Stimulated activated CD4-positive, alpha-beta T cell treated with anti-CD3 and anti-CD28 coated beads, Interleukin-4, amount 100 ng/mL, for 48 hours (primary cell): ENCODE results near the gene MTTP.

ENCODE experiments used
- DNase-seq, 2 donors: peaks; one replicate each; pipeline ENCODE4 v3.0.0-alpha.2; 2020; ENCODE audit warnings: low read depth in 2 of 2

Gene MTTP

DNA sequence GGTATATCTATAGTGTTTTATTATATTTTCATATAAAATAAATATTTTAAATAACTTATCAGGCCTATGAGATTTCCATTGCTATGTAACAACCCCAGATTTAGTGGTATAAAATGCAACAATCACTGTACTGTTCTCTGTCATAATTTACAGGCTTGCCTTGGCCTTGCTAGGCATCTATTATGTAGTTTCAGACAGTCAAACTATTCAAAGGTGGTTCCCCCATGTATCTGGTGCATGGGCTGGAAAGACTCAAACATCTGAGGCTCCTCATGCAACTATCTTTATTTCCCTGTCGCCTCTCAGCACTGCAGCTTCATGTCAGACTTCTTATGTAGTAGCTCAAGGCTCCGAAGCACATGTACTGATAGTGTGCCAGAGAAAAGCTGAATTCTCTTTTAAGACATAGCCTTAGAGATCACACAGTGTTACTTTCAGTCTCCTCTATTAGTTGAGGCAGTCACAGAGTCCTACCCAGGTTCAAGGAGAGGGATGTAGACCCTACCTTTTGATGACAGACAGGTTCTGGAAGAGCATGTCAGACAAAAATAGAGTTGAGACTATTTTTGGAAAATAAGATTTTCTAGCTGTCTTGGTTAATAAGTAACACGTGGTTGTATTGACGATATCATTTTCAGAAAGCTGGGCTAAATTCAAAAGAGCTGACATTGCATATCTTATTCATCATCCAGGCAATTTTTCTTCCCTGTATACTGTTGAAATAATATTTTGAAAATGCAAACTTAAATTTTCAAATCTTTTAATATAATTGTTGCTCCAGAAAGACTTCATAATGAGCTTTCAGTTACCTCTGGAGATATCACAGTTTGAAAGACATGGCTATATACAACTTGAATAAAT lies 19.4 kb downstream of the MTTP start:
- DNase-seq, result no peak

DNA sequence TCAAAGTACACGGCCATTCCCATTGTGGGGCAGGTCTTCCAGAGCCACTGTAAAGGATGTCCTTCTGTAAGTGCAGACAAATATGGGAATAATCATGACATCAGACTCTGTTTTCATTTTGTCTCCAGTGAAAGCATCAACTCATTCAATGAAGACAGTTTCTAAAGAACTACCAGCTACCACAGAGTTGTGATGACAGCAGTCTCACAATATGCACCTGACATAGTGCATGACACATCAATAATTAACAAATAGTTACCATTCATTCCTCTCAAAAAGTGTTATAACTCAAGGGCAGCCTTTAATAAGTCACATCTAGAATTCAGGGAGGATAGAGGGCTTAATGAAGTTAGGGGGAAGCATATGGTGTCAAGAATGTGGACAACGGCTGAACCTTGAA lies 20.2 kb downstream of the MTTP start:
- no peak for DNase-seq

DNA sequence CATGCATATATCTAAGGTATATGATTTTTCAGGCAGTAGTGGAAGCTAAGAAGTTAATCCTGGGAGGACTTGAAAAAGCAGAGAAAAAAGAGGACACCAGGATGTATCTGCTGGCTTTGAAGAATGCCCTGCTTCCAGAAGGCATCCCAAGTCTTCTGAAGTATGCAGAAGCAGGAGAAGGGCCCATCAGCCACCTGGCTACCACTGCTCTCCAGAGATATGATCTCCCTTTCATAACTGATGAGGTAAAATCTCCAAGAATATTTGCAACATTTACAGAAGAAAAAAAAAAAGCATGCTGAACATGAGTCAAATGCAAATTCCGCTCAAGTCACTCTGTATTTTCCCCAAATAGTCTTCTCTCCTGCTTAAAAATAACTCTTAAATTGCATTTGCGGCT lies 32.1 kb downstream of the MTTP start:
- DNase-seq, result no peak

DNA sequence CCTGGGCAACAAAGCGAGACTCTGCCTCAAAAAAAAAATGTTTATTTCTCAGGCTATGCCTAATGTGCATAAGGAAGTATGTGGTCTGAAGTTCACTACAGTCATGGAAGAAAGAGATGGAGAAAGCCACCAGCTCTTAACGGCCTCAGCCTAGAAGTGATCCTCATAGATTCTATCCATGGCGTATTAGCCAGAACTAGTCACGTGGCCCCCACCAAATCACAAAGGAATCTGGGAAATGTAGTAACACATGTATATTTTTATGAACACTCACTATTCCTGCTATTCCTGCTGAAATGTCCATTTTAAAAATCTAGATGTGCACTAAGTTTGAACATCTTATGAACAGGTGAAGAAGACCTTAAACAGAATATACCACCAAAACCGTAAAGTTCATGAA lies 33.8 kb downstream of the MTTP start:
- DNase-seq, result no peak

DNA sequence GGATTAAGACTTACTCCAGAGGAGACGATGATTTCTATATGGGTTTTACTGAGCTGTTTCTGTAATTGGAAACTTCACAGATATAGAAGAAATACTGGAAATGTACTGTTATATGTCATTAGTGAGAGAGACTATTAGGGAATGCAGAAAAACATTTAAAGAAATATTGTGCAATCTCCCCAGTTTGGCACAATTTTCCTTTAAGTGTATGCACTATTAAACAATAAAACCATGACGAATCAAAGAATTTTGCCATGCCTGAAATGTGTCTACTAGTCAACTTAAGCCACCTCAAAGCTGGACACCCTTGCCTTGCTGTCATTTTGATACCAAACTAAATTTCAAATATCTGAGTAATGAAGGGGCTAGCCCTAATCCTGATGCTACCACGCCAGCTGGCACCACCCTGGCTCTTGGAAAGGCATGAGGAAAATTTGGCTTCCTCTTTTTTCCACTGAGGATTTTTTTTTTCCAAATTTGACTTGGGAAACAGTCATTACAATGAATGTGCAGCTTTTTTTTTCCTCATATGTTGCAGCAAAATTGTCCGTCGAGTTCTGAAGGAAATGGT lies 36.1 kb downstream of the MTTP start:
- no peak for DNase-seq

DNA sequence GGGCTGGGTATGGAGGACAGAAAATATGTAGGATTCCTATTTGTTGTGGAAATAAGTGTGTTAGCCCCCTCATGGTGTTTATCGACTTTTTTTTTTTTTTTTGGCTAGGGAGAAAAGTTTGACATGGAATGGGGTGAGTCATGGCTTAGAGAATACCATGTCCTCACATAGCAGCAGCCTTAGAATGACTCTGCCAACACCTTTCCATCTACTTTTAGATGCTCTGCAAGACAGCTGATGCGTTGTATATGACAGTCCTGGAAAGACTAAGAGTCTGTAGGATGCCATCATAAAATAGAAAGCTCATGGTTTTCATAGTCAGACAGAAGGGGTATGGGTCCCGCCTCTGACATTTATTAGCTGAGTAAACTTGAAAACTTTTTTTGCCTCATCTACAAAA lies 37.7 kb downstream of the MTTP start:
- no peak for DNase-seq

DNA sequence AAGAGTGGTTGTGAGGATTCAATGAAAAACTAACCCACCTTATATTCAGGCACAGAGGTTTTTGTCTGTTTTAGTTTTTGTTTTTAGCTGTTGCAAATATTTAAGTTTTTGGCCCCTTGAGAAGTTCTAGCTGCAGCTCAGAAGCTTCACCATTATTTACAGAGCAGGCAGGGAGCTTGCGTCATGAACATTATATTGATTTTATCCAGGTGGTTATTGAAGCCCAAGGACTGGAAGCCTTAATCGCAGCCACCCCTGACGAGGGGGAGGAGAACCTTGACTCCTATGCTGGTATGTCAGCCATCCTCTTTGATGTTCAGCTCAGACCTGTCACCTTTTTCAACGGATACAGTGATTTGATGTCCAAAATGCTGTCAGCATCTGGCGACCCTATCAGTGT lies 38.1 kb downstream of the MTTP start:
- no peak for DNase-seq

DNA sequence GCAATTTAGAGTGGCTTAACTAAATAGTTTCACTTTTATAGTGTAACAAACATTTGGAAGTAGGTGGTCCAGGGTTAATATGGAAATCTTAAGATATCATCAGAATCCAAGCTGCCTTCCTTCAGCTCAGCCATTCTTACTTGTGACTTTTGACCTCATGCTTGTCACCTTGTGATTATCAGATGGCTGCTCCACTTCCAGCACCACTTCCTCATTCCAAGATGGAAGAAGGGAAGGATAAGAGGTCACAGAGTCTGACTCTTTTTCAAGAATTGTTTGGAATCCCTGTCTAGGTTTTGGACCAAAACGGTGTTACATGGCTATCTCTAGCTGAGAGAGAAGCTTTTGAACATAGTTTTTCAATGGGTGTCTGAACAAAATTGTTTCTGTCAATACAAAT lies 39.9 kb downstream of the MTTP start:
- DNase-seq, result no peak

DNA sequence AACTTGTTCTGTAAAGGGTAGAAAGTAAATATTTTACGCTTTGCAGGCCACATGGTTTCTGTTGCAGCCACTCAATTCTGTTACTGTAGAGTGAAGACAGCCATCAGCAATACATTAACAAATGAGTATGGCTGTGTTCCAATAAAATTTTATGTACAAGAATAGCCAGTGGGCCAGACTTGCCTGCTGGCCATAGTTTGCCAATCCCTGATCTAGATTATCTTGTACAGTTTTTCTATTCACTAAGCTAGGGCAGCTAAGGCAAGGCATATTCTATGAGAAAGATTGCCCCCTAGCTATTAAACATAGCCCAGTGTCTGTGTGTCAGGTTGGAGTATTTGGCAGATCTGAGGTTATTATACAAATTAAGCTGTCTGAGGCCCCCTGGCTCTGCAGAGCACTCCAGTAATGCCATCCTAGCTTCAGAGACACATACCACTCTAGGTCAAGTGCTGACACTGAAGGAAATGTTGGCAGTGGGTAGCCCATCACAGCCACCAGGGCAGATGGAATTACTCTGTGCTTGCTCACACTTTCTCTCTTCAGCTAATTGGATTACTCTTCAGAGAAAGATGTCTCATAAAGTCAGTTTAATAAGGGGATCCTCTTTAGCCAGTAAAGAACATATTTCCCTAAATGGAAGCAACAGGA lies 40.7 kb downstream of the MTTP start:
- DNase-seq, result no peak

DNA sequence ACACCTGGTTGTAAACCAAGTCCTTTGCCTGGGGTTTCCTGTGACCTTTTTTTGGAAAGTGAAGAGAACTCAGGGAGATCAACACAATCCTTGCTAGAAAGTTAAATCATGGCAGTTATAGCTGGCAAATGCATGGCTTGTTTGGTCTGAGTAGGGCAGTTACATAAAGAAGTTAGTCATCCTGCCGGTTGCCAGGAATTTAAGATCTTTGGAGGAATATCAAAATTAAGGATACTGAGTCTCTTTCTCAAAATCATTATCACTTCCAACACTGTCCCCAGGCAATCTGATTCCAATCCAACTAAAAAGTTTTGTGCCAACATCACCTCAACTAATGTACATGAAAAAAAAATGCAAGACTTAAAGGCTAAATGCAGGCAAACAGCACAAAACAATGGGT lies 42.8 kb downstream of the MTTP start:
- no peak for DNase-seq

DNA sequence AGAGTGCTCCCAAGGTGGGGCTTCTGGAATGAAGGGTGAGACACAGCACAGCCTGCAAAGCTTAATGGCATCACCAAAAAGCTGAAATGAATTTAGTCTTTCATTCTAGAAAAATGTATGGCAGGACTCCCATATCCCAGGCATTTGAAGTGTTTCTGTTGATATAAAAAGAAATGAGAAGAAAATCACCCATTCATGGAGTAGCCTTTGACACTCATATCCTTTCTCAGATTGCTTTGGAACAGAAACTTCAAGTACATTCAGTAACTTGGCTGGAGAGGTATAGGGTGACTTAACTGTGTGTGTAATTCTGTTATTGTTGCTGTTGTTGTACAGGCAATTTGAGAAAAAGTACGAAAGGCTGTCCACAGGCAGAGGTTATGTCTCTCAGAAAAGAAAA lies 47.7 kb downstream of the MTTP start:
- DNase-seq, result no peak

DNA sequence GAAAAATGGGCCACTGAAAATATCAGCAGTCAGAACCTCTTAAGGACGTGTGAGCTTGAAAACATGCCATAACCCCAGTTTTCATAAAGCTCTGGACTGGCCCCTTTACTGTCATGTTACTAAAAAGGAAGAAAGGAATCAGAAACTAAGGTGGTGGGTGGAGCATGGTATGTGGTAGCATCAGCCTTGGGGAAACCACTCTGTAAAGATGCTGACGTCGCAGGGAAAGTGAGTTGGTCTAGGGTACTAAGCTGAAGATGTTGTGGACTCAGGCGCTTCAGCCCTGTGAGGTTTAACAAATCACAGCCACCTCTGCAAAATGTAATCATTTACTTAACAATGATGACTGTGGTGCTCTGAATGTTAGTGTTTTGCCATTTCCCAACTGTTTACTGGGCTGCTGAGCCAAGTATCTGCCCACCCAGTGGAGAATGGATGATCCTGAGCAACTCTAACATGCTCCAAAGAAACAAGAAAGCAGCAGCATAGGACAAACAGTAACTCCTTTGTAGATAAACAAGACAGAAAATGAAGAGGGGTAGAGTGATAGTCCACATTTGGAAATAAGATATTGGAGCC lies 49.6 kb downstream of the MTTP start:
- no peak for DNase-seq

DNA sequence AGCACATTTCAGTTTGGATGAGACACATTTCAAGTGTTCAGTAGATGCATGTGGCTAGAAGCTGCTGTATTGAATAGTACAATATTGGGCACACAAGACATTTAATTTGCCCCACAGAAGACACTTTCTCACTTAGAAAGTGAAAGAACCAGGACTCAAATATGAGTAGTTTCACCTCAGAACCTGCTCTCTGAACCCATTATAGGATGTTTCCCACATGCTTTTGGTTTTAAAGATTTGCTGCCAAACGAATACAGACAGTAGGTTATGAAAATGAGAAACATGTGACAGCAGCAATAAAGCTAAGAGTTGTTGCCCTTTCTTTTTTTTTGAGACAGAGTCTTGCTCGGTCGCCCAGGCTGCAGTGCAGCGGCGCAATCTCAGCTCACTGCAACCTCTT lies 50.7 kb downstream of the MTTP start:
- DNase-seq, result no peak

DNA sequence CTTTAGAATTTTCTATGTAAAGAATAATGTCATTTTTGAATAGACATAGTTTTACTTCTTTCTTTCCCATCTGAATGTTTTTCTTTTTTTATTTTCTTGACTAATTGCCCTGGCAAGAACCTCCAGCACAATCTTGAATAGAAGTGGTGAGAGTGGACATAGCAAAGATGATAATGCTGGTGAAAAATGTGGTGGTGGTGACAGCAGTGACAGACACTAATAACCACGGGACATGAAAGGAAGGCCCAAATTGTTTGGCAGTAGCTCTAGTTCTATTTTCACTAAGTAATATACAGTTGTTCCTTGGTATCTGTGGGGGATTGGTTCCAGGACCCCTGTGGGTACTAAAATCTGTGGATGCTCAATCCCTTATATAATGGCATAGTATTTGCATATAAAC lies 53.4 kb downstream of the MTTP start:
- DNase-seq, result no peak

DNA sequence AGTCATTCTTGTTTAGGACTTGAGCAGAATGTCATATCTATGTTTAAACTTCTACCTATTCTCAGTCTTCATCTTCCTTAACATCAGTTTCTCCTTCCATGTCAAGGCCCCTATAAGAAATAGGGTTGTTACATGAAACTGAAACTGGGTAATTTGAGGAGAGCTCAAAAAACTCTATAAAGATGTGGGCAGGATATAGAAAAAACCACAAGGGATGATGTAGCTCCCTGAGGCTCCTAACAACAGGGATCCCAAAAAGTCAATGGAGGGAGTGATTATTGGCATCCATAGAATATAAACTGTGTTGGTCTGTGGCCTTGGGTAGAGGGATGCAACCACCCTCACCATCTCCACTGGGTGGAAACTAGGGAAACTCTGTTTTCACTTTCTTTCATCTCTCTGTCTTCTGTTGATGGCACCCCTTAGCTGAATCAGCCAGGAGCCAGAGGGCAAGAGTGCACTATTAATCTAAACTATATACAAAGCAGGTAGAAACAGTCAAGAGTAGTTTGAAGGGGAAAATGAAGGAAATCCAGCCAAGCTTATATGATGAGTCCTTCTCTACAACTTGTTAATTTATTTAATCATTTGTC lies 55.4 kb downstream of the MTTP start:
- no peak for DNase-seq

DNA sequence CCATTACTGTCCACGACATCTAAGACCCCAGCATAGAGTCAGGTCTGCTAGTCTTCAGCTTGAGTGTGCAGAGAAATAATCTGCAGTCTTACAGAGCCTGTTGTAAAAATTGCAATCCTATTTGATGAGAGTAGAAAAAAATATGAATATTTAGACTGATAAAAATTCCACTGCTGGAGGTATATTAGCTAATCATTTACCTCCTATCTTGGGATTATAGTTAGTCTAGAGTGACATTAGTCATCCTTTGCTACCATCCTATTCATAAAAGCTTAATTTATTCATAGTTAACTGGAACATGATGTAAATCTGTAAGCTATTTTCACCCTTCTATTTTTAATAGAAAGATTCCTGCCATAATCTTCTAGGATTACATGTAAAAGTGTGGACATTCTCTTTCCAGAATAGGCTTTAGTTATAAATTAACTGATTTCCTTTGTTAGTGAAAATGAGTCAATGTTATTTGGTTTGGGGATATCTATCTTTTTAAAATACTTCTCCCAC lies 56.3 kb downstream of the MTTP start:
- no peak for DNase-seq

DNA sequence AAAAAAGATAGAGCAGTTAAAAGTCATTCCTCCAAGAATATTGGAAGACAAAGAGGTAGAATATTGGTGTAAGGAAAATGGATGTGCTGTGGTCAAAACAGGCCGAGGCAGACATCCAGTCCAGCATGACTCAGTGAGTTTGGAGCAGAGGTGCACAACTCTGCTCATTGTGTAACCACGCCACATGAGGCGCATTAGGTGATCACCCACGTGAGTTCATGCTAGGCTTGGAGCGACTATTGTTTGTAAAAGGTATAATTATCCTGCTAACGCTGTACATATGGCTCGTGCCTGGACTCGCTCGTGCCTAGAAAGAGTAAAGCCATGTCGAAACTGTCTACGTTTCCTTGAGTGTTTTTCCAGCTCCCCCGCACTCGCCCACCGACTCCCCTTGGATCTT lies 59.1 kb downstream of the MTTP start:
- no peak for DNase-seq

DNA sequence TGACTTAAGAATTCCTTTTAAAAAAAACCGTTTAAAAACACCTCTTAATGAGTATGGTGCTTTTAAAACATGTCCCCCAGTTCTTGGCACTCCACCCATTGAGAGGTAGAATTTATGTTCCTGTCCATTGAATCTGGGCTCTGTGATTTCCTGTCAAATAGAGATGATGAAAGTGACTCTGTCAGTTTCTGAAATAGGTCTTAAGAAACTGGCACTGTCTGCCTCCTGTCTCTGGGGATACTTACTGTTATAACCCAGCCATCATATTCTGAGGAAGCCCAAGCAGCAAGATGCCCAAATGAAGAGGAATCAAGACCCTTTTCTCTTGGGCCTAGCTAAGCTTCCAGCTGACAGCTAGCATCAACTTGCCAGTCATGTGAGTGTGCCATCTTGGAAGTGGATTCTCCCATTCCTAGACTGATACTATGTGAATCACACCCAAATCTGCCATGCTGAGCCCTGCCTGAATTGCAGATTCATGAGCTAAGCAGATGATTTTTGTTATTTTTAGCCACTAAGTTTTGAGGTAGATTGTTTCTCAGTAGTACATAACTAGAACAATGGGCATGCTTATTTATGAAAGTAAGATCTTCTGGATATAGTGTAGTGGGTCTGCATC lies 60.2 kb downstream of the MTTP start:
- DNase-seq, result no peak

DNA sequence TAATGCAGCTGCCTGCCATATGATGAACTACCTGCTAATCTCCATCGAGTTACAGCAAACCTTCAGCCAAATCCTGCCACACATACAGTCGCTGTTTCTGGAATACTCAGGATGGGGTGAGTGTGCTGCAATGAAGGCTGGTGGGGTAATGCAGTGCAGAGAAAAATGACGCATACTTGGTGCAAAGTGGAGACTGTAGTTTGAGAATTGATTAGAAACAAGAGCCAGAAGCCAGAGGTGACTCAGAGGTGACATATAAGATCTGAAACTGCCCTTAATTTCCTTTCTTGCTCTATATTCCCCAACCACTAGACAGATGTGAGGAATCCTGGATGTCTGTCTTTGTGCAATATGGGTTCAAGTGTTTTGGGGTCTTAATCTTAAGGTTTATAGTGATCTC lies 61.0 kb downstream of the MTTP start:
- no peak for DNase-seq

DNA sequence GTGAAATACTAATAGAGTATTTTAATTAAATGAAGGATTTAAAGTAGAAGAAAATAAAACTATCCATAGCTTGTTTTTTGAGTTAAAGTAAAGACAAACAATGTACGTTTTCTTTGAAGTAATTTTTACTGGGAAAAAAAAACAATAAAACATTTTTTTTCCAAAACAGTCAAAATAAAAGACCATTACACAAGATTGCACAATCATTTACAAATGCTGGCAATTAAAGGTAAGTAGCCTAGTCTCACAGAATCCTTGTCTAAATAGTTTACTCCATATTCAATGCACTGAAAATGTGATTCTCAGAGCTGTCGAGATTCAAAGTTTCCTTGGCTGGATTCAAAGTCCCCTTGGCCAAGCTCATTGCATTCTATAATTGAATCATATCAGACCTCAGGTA lies 61.8 kb downstream of the MTTP start:
- DNase-seq, result no peak

DNA sequence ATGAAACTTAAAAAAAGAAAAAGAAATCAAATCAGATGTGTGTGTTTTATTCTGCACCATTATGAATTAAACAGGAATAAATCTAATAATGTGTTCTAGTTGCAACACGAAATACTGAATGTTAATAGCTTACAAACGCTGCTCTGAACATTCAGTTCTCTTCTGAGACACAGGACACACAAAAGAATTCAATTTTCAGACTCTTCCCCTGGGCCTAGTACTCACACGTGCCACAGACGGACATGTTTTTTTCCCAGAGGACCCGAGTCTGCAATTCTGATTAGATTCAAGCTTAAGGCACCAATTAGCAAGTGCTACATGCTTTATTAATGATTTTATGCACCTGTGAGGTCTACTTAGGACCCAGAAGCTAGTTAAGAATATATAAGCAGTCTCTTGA lies 62.5 kb downstream of the MTTP start:
- DNase-seq, result no peak

DNA sequence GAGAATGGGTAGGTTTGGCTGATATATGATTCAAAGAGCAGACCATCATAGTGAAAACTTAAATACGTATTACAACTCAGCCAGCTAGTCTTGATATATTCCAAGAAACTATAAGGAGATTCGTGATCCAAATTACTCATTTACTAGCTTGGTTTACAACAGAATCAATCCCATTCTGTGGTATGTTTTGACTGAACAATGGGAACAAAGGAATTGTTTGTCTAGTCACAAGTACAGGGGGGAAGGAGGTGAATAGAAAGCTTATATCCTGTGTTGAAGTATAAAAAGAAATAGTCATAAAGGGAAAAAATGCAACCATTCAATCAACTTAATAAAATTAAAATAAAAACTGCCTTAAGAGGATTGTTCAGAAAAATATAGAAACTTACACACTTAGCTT lies 66.1 kb downstream of the MTTP start:
- DNase-seq, result no peak
